KBM-7 (cell line): ENCODE measurements around the gene FAM120AOS.

Experiments used
- DNase-seq: peaks from one replicate; pipeline ENCODE4 v3.0.0-alpha.2; 2015
- in situ Hi-C: fragments of 300-500 bp; cut with MboI; formaldehyde crosslinking; loops from 2 replicates; pipeline ENCODE4 v1.14.3; 2020; ENCODE audit warnings: low sequenced_read_pairs, low pct_unique_long_range_greater_than_20kb, mixed read lengths

Gene FAM120AOS

GRCh38 chr9:93453047-93453914 is at the start of gene FAM120AOS:
FAM120AOS (minus strand) TSS chr9:93453581; CDS start chr9:93452709, 872 bp downstream.
- in situ Hi-C loops, result no loop called here
- DNase-seq, result peak; percentile 98

DNA sequence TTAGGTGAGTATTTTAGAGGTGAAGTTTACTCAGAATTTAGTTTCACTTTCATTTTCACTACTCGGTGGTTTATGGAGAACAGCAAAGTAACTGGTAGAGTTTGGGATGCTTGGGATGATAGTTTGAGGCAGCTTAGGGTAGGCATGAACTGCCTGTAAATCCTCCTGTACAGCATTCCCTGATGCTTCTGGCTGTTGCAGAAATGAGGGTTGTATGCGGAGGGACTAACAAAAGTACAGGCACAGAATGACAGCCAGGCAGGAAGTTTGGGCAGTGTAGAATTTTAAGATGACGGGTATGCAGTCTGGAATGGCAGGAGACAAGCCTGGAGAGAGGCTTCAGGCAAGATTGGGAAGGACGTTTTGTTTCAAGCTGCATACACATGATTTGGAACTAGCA is 48.0 kb upstream of the FAM120AOS start:
- in situ Hi-C loops, result no loop called here

GRCh38 chr9:93500571-93501298 is 47.4 kb upstream of the FAM120AOS start:
- in situ Hi-C loops, result no loop called here
- DNase-seq, result no peak

More for the DNA sequence above, 48.0 kb upstream of the FAM120AOS start:
- peak; percentile 11 for DNase-seq

GRCh38 chr9:93496285-93496684 is 42.9 kb upstream of the FAM120AOS start:
- in situ Hi-C loops, result no loop called here
- DNase-seq, result no peak

DNA sequence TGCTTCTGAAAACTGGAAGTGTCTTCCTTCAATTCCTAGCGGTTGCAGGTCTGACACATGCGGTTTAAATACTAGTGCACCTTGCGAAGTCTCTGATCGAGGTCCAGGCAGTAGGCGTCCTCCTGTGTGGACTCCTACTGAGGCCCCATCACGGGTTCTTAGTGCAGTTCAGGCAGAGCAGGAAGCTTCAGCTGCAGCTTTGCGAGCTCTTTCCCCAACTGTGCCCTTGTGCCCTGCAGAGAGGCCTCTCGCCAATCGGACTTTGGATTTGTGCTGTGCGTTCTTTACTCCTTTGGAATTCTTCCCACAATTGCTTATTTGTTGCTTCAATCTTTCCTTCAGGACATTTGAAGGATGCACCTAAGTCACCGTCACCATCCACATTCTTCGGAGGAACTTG is 40.6 kb upstream of the FAM120AOS start:
- DNase-seq, result no peak
- in situ Hi-C loops, result no loop called here

DNA sequence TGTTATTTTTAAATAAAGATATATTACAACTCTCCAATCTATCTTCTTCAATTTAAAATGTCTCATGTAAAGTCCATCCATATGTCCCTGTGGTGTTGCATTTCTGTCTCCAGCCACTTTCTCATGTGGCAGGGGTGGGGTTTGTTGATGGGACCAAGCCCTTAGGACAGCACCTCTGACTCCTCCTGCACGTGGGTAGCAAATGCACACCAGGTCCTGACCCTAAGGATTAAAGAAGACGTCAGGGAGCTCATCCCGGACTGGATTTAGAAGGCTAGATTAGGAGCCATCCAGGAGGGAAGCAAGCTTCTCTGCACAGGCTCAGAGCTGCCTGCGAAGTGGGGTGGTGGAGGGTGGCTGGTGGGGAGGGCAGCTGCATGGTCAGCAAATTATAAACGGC is 38.9 kb upstream of the FAM120AOS start:
- in situ Hi-C loops, result no loop called here
- DNase-seq, result no peak

- DNase-seq, result no peak
- in situ Hi-C loops, result no loop called here
Observed at GRCh38 chr9:93491593-93492232, 38.3 kb upstream of the FAM120AOS start.

DNA sequence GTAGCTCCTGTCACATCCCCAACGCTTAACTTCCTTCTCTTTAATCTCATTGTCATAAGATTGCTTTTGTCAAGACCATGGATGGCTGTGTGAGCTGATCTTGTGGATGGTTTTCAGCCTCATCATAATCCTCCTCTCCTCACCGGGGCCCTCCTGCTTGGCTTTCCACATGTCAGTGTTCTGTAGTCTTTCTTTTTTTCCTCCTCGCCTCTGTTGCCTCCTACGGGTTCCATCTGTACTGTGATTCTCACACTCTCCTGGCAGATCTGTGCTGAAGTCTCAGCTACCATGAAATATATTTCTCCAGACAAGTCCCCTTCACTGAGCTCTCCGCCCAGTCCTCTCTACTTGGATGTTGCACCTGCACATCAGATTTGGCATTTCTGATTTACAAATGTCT is 34.9 kb upstream of the FAM120AOS start:
- no peak for DNase-seq
- in situ Hi-C loops, result no loop called here

GRCh38 chr9:93486268-93486667 is 32.9 kb upstream of the FAM120AOS start:
- no peak for DNase-seq
- in situ Hi-C loops, result no loop called here

- DNase-seq, result no peak
- in situ Hi-C loops, result no loop called here
Observed at GRCh38 chr9:93483497-93483896, 30.1 kb upstream of the FAM120AOS start.

DNA sequence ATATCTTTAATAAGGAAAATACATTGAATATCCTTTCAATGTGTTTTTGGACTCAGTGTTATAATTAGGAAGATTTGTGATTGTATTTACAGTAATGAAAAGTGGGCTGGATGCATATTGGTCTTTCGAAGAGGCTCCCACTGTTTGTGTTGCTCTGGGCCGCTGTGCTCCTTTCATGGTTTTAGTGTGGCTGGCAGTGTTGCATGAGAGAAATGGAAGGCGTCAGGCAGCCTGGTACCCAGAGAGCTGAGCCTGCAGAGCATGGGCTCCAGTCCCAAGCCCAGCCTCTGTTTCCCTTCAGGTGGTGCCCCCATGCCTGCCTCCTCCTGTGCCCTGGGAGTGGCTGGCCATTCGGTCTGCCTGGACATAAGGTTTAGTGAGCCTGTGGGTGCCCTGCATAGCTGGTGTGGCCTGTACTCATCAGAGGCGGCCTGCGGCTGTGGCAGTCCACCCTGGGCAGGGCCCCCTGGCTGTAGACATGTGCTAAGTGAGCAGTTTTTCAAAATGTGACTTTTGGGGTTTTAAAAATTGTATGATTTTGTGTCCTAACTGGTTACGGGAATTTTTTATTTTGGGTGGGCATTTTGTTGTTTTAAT is 27.4 kb upstream of the FAM120AOS start:
- no peak for DNase-seq
- in situ Hi-C loops, result no loop called here

DNA sequence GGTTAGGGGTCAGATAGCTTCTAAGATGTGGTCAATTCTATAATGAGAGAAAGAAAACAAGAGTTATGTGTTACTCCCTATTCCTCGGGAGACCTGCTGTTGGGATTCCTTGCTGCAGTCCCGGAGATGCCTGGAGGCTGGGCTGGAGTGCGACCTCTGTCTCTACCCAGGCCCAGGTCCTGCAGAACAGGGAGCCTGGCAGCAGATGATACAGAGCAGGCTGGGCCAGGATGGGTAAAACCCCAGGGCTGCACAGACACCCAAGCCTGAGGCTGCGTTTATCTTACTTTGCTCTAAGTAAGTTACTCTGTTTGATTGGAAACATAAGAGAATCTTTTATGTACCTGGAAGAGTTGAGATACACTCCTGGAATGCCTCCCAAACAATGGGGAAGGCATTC is 26.9 kb upstream of the FAM120AOS start:
- in situ Hi-C loops, result no loop called here

DNA sequence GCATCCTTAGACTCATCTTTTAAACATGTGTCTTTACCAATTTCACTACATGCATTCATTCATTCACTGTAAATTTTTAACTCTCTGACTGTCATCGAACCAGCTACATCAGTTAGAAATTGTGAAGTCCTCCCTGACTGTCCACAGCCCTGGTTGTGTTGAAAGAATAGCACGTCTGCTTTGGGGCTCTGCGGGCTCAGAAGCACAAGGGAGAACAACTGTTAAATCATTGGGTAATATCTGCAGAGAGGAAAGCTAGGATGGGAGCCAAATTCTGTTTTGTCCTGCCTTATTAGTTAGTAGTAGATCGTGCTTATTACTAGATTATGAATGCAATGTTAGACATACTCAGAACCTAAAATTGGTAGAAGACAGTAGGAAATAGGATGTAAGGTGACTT is 26.3 kb upstream of the FAM120AOS start:
- in situ Hi-C loops, result no loop called here
- DNase-seq, result no peak

More for the DNA sequence above, 26.9 kb upstream of the FAM120AOS start:
- DNase-seq, result no peak

GRCh38 chr9:93477397-93477796 is 24.0 kb upstream of the FAM120AOS start:
- in situ Hi-C loops, result no loop called here
- DNase-seq, result no peak

DNA sequence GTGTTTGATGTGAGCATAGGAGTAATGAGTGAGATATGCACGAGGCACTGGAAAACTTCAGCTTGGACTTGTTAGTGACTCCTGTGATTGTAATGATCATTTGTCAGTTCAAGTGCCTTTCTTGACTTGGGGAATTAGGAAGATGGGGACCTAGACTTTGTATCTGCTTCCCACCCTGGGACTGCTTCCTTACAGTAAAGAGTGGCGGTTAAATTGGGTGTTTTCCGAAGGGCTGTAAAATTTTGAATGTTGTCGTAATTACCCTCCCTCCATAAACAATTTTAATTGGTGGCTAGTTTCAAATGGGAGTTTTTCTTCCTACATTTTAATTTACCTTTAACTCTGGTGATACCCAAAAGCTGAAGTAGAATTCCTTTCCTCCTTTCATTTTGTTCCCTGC is 23.5 kb upstream of the FAM120AOS start:
- in situ Hi-C loops, result no loop called here
- DNase-seq, result no peak

GRCh38 chr9:93475856-93476255 is 22.5 kb upstream of the FAM120AOS start:
- no peak for DNase-seq
- in situ Hi-C loops, result no loop called here

DNA sequence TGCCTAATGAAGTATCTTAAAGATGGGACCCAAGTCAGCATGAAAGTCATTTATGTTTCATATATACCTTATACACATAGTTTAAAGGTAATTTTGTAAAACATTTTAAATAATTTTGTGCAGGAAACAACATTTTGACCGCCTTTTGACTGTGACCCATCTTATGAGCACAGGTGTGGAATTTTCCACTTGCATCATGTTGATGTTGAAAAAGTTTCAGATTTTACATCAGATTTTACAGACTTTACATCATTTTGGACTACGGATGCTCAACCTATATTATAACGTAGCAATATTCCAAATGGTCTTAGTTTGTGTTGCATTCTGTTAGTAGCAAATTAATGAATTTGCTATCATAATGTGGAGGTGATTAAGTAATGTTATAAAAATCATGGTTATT is 21.7 kb upstream of the FAM120AOS start:
- DNase-seq, result no peak
- in situ Hi-C loops, result no loop called here

DNA sequence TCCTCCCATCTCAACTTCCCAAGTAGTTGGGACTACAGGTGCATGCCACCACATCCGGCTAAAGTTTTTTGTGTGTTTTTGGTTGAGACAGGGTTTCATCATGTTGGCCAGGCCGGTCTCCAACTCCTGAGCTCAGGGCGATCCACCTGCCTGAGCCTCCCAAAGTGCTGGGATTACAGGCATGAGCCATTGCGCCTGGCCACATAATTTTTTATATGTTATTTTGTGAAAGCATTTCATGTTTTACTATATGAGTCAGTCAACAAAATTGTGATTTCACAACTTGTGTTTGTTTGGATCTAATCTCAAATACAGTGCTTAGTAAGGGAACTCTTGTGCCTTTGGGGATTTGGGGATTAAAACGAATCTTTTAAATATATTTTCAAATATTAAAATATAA is 20.0 kb upstream of the FAM120AOS start:
- DNase-seq, result no peak

GRCh38 chr9:93471124-93471523 is 17.7 kb upstream of the FAM120AOS start:
- DNase-seq, result no peak

More for the DNA sequence above, 20.0 kb upstream of the FAM120AOS start:
- in situ Hi-C loops, result no loop called here

GRCh38 chr9:93470391-93470790 is 17.0 kb upstream of the FAM120AOS start:
- in situ Hi-C loops, result no loop called here
- DNase-seq, result no peak

More at GRCh38 chr9:93471124-93471523, 17.7 kb upstream of the FAM120AOS start:
- in situ Hi-C loops, result no loop called here
